A549 (cell line): ENCODE data around the gene TMC5. TPM values are rescaled to one million over a fixed set of nuclear protein-coding genes. Genes with fewer than 3 reads are reported as not detected.

Experiments
- ATAC-seq, 2 experiments: fragments of 200-7000 bp in 1 of 2; fragments of >200 bp in 1 of 2; cut with Nextera tagmentation in 1 of 2; cut with Tn5 transposase in 1 of 2; 3 replicates each; pipeline versions ENCODE4 v1.8.0 to v1.9.1; 2018 to 2020; ENCODE audit warnings: mild to moderate bottlenecking in 1 of 2, moderate library complexity in 1 of 2
- CTCF ChIA-PET: fragments of 300-600 bp; sonication (Branson Sonifier 250); formaldehyde crosslinking; extraction: SDS; loops from one replicate; lab custom pipeline; 2021; ENCODE audit warnings: antibody characterized with exemption, inconsistent platforms; lab: Yijun Ruan, JAX
- POLR2A ChIA-PET: fragments of 350-600 bp; formaldehyde crosslinking; extraction: SDS; loops from one replicate; lab custom pipeline; 2021; ENCODE audit warnings: antibody characterized with exemption, inconsistent platforms; lab: Yijun Ruan, JAX
- DNase-seq, 2 experiments: peaks; one replicate each; pipeline versions ENCODE4 v3.0.0 to v3.0.0-alpha.2; 2011 to 2016; ENCODE audit warnings: low read depth in 1 of 2, low spot score in 1 of 2
- FAIRE-seq: peaks from 2 replicates; lab custom pipeline; 2011; peaks lifted over from hg19 to GRCh38; lab: Jason Lieb, UNC
- H3K27ac ChIP-seq, 2 experiments: fragments of >200 bp; sonication (Bioruptor Twin); formaldehyde crosslinking; 3 replicates each; pipeline ENCODE4 v1.5.1; 2016 to 2017
- H3K4me1 ChIP-seq: fragments of >200 bp; sonication (Bioruptor Twin); formaldehyde crosslinking; 3 replicates; pipeline ENCODE4 v1.6.1; 2016
- H3K4me2 ChIP-seq: fragments of >200 bp; sonication (Bioruptor Twin); formaldehyde crosslinking; 3 replicates; pipeline ENCODE4 v1.6.1; 2016
- H3K4me3 ChIP-seq: fragments of >200 bp; sonication (Bioruptor Twin); formaldehyde crosslinking; 3 replicates; pipeline ENCODE4 v1.5.1; 2016
- H3K9me3 ChIP-seq: fragments of >200 bp; sonication (Bioruptor Twin); formaldehyde crosslinking; 3 replicates; pipeline ENCODE4 v1.6.1; 2016
- CBX8 ChIP-seq: fragments of 200-600 bp; sonication (generic); IDR thresholded peaks from 2 replicates; pipeline ENCODE4 v1.6.1; 2016
- CEBPB ChIP-seq, 2 experiments: fragments of >200 bp in 1 of 2; sonication (Bioruptor Twin) in 1 of 2; formaldehyde crosslinking in 1 of 2; IDR thresholded peaks; 2 replicates each; pipeline ENCODE4 v1.6.1; 2012 to 2016
- CHD4 ChIP-seq: fragments of 200-600 bp; sonication (generic); IDR thresholded peaks from 2 replicates; pipeline ENCODE4 v1.6.1; 2016; ENCODE audit warnings: antibody characterized with exemption, mild to moderate bottlenecking, borderline replicate concordance
- CTCF ChIP-seq: fragments of >200 bp; sonication (Bioruptor Twin); formaldehyde crosslinking; IDR thresholded peaks from 3 replicates; pipeline ENCODE4 v1.5.1; 2016
- E2F6 ChIP-seq: IDR thresholded peaks from 2 replicates; pipeline ENCODE4 v1.6.1; 2012; ENCODE audit warnings: low read depth, borderline replicate concordance
- FOSB ChIP-seq: fragments of 250-450 bp; sonication (Bioruptor Pico); IDR thresholded peaks from 2 replicates; pipeline ENCODE4 v1.5.0; 2020; ENCODE audit warnings: mild to moderate bottlenecking, moderate library complexity
- FOSL2 ChIP-seq, 2 experiments: fragments of 450-650 bp in 1 of 2; fragments of >200 bp in 1 of 2; sonication (Bioruptor Twin) in 1 of 2; formaldehyde crosslinking; IDR thresholded peaks; 2 replicates each; pipeline versions ENCODE4 v1.5.0 to v1.6.1; 2016 to 2020; ENCODE audit warnings: mild to moderate bottlenecking in 1 of 2, moderate library complexity in 1 of 2
- GATA3 ChIP-seq: IDR thresholded peaks from 2 replicates; pipeline ENCODE4 v1.6.1; 2012; ENCODE audit warnings: borderline replicate concordance
- HDAC2 ChIP-seq: fragments of 200-600 bp; sonication (generic); IDR thresholded peaks from 2 replicates; pipeline ENCODE4 v1.6.1; 2016
- HEYL ChIP-seq: fragments of 250-450 bp; sonication (Bioruptor Pico); IDR thresholded peaks from 2 replicates; pipeline ENCODE4 v1.8.0; 2021; ENCODE audit warnings: mild to moderate bottlenecking, moderate library complexity
- HOXB5 ChIP-seq: fragments of 250-450 bp; sonication (Bioruptor Pico); IDR thresholded peaks from 2 replicates; pipeline ENCODE4 v1.5.0; 2020; ENCODE audit warnings: mild to moderate bottlenecking, moderate library complexity
- JUN ChIP-seq, 2 experiments: fragments of >200 bp; sonication (Bioruptor Twin); formaldehyde crosslinking; IDR thresholded peaks; 2 replicates in 1 of 2; 3 replicates in 1 of 2; pipeline ENCODE4 v1.6.1; 2016 to 2017
- MAX ChIP-seq: IDR thresholded peaks from 2 replicates; pipeline ENCODE4 v1.6.1; 2012
- NPAS2 ChIP-seq: fragments of 250-450 bp; sonication (Bioruptor Pico); IDR thresholded peaks from 2 replicates; pipeline ENCODE4 v1.8.0; 2022; ENCODE audit warnings: mild to moderate bottlenecking, moderate library complexity, borderline replicate concordance
- NR3C1 ChIP-seq: fragments of >200 bp; sonication (Bioruptor Twin); formaldehyde crosslinking; IDR thresholded peaks from 3 replicates; pipeline ENCODE4 v1.6.1; 2017
- PBX3 ChIP-seq: IDR thresholded peaks from 2 replicates; pipeline ENCODE4 v1.6.1; 2012
- RNF2 ChIP-seq: fragments of 200-600 bp; sonication (generic); IDR thresholded peaks from 2 replicates; pipeline ENCODE4 v1.6.1; 2016; ENCODE audit warnings: low read depth, mild to moderate bottlenecking, antibody characterized with exemption, moderate library complexity, borderline replicate concordance
- ZFP36 ChIP-seq: fragments of 450-650 bp; IDR thresholded peaks from 2 replicates; pipeline ENCODE4 v1.6.1; 2014; ENCODE audit warnings: borderline replicate concordance; ENCODE audit not compliant: partially characterized antibody
- ZSCAN20 ChIP-seq: fragments of 250-450 bp; sonication (Bioruptor Pico); IDR thresholded peaks from 2 replicates; pipeline ENCODE4 v1.8.0; 2022; ENCODE audit warnings: mild to moderate bottlenecking, moderate library complexity
- WGBS: methylation state at CpG from one replicate; pipeline ENCODE4 v1.1.6; 2017; ENCODE audit errors: missing lambda C conversion rate; 5-methylcytosine and 5-hydroxymethylcytosine counted together
- polyA plus RNA-seq, 4 experiments: library from polyadenylated mRNA; depleted of rRNA in 3 of 4; stranded (reverse); fragments of >200 nt; fragmentation: RNase III in 1 of 4; extraction: RNeasy Plus Mini Kit Qiagen cat#74134 plus additional on column Dnase treatment in 1 of 4; gene quantifications; 2 replicates in 3 of 4; 3 replicates in 1 of 4; pipeline ENCODE4 v1.2.3, GENCODE V29; 2011 to 2017

Gene TMC5
- polyA plus RNA-seq, 2 of the 4 experiments (the other 2 are of a cell fraction) = 8.3 to 17.1 TPM

GRCh38 chr16:19524616-19525384, 107.1 kb downstream of the TMC5 start (continued):
- TF ChIP-seq FOSB (CRISPR knock-in tag) (no peak), GATA3 (no peak), RNF2 (no peak), ZFP36 (no peak), E2F6 (no peak), ZSCAN20 (CRISPR knock-in tag) (no peak), MAX (no peak)

- FAIRE-seq (no peak), DNase-seq (no peak), ATAC-seq (no peak)
- Histone ChIP-seq H3K27ac (no peak overlapping the region), H3K4me3 (0 out of 3 replicates have a peak overlapping the region, but pooled peaks have one; percentile 98), H3K4me2 (peak overlapping the region; percentile 77), H3K4me1 (peaks cover 28% of the 10 kb centered on the region), H3K9me3 (no peaks in the 10 kb centered on the region)
- 87% methylated on average over 2 of the region's 2 CpGs for WGBS
- CTCF ChIA-PET = interaction anchor here (0.7 to 2.7 kb wide), 5 partner anchors 17 to 29 kb away, joined by 3 to 17 read pairs (median 5); partner anchors contain the start of gene VPS35L
- POLR2A ChIA-PET = no interaction called here
- TF ChIP-seq CEBPB (IDR thresholded peaks at IDR 0.05) = no peak
- TF ChIP-seq FOSL2 (IDR thresholded peaks at IDR 0.05) = no peak
- no peak for TF ChIP-seq FOSL2 (CRISPR knock-in tag; IDR thresholded peaks at IDR 0.05)
- TF ChIP-seq HDAC2 = no peak
- no peak for TF ChIP-seq JUN (IDR thresholded peaks at IDR 0.05)
- no peak for TF ChIP-seq NR3C1
- TF ChIP-seq PBX3 = no peak
- TF ChIP-seq CHD4 = no peak
- no peak for TF ChIP-seq HOXB5 (CRISPR knock-in tag)
- TF ChIP-seq CTCF = no peak
Measured at GRCh38 chr16:19525385-19525723, 107.7 kb downstream of the TMC5 start.

- no peak overlapping the region for H3K4me3 ChIP-seq
- H3K4me1 ChIP-seq = peaks cover 22% of the 10 kb centered on the region
- FAIRE-seq (no peak), ATAC-seq (no peak), DNase-seq (no peak)
- no peak for TF ChIP-seq HEYL (CRISPR knock-in tag)
- 69% methylated on average over 1 of the region's 1 CpG for WGBS
- ChIA-PET POLR2A (no interaction called here), CTCF (interaction anchor here (1.2 kb wide), 1 partner anchor 24 kb away, joined by 5 read pairs; no protein-coding TSS in a partner anchor)
- H3K9me3 ChIP-seq = no peaks in the 10 kb centered on the region
- H3K27ac ChIP-seq = no peak overlapping the region
- no peak overlapping the region for H3K4me2 ChIP-seq
Measured at GRCh38 chr16:19527161-19527560, 109.5 kb downstream of the TMC5 start.

- no peak overlapping the region for H3K4me2 ChIP-seq
- TF ChIP-seq CBX8 (no peak), NPAS2 (CRISPR knock-in tag) (no peak)
- peaks cover 13% of the 10 kb centered on the region for H3K4me1 ChIP-seq
- WGBS = 90% methylated on average over 3 of the region's 3 CpGs
- H3K9me3 ChIP-seq = no peaks in the 10 kb centered on the region
- no peak for FAIRE-seq
- H3K4me3 ChIP-seq = no peak overlapping the region
- CTCF ChIA-PET = interaction anchor here (2.3 kb wide), 1 partner anchor 25 kb away, joined by 6 read pairs; no protein-coding TSS in a partner anchor
- no peak overlapping the region for H3K27ac ChIP-seq
- ATAC-seq = no peak
- DNase-seq = no peak
- POLR2A ChIA-PET = no interaction called here
Measured at GRCh38 chr16:19528666-19529065, 111.0 kb downstream of the TMC5 start.
